ENCODE data around the gene D2HGDH. TPM values are rescaled to one million over a fixed set of nuclear protein-coding genes. Genes with fewer than 3 reads are reported as not detected.

Gene D2HGDH
- total and polyA plus RNA-seq, 2 experiments from 2014 or later = 3.7 to 17.3 TPM

- no peak overlapping the region for H3K4me3 Mint-ChIP-seq
- H3K27ac Mint-ChIP-seq = no peak overlapping the region
Observed at GRCh38 chr2:241799522-241800197, 65.2 kb downstream of the D2HGDH start.

More at GRCh38 chr2:241799522-241800197, 65.2 kb downstream of the D2HGDH start:
- Histone ChIP-seq H3K79me2 (replicated peaks; ENCODE audit: insufficient read depth) (no peaks in the 10 kb centered on the region), H3K36me3 (ENCODE audit: insufficient read depth) (no peaks in the 10 kb centered on the region), H4K20me1 (replicated peaks; ENCODE audit: insufficient read depth) (no peaks in the 10 kb centered on the region), H3K4me3 (no peak overlapping the region), H2AFZ (no peak overlapping the region), H3F3A (replicated peaks; ENCODE audit: low read depth) (no peaks in the 10 kb centered on the region), H3K27me3 (ENCODE audit: insufficient read depth) (peaks cover 21% of the 10 kb centered on the region), H3K4me1 (ENCODE audit: insufficient read depth) (peaks cover 8% of the 10 kb centered on the region; the same call in 1 of the 2 replicates), H3K27ac (ENCODE audit: low read depth) (no peak overlapping the region), H3K4me2 (no peak overlapping the region), H3K9me2 (ENCODE audit: insufficient read depth) (no peaks in the 10 kb centered on the region)
- TF ChIP-seq ZNF462 (CRISPR knock-in tag; IDR thresholded peaks at IDR 0.05) = no peak
- no peak for TF ChIP-seq ZNF331 (CRISPR knock-in tag; IDR thresholded peaks at IDR 0.05; ENCODE audit: low read depth)
- TF ChIP-seq ETS1 (IDR thresholded peaks at IDR 0.05) = no peak
- no peak for TF ChIP-seq EZH2phosphoT487 (IDR thresholded peaks at IDR 0.05; ENCODE audit: unreplicated experiment)
- TF ChIP-seq POLR2AphosphoS5 (IDR thresholded peaks at IDR 0.05; ENCODE audit: low read depth) = no peak
- TF ChIP-seq NANOG (IDR thresholded peaks at IDR 0.05; ENCODE audit: borderline replicate concordance) = no peak
- no peak for TF ChIP-seq REST (IDR thresholded peaks at IDR 0.05; ENCODE audit: unreplicated experiment)
- no peak for TF ChIP-seq STAT1 (IDR thresholded peaks at IDR 0.05; ENCODE audit: unreplicated experiment)
- no peak for TF ChIP-seq CTCF (conservative IDR thresholded peaks at IDR 0.05; ENCODE audit: low read depth in 2 of 2)
- no peak for TF ChIP-seq JUNB (IDR thresholded peaks at IDR 0.05; ENCODE audit: unreplicated experiment)
- no peak for TF ChIP-seq CREB1 (CRISPR knock-in tag; IDR thresholded peaks at IDR 0.05; ENCODE audit: low read depth)
- TF ChIP-seq ZNF114 (CRISPR knock-in tag; IDR thresholded peaks at IDR 0.05) = no peak
- no peak for TF ChIP-seq EZH2 (IDR thresholded peaks at IDR 0.05; ENCODE audit: low read depth, unreplicated experiment)
- peaks cover 19% of the 10 kb centered on the region for H3K27me3 Mint-ChIP-seq (ENCODE audit: insufficient read depth, low read depth, poor library complexity)
- DNase-seq (ENCODE audit: low spot score) (no peak), ATAC-seq (no peak)
- no peaks in the 10 kb centered on the region; the same call in 2 of the 3 replicates for H3K9me3 Mint-ChIP-seq
- H3K36me3 Mint-ChIP-seq (ENCODE audit: low read depth) = no peaks in the 10 kb centered on the region; the same call in 2 of the 3 replicates
- H3K4me1 Mint-ChIP-seq = peaks cover 5% of the 10 kb centered on the region; the same call in 2 of the 3 replicates
